Activated T-cell treated with anti-CD3 and anti-CD28 coated beads, Interleukin-2, amount 50 U/mL, for 48 hours (primary cell): ENCODE data around the gene SNX14.

Experiments used
- DNase-seq, 2 experiments: peaks; one replicate each; pipeline ENCODE4 v3.0.0-alpha.2; 2020

SNX14 gene

DNA sequence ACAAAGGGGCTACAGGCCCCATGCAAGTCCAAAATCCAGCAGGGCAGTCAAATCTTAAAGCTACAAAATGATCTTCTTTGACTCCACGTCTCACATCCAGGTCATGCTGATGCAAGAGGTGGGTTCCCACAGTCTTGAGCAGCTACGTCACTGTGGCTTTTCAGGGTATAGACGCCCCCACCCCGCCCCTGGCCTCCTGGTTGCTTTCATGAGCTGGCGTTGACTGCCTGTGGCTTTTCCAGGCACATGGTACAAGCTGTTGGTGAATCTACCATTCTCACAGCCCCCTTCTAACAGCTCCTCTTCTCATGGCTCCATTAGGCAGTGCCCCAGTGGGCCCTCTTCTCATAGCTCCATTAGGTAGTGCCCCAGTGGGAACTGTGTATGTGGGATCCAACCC lies 96.8 kb downstream of the SNX14 start:
- DNase-seq: no peak

DNA sequence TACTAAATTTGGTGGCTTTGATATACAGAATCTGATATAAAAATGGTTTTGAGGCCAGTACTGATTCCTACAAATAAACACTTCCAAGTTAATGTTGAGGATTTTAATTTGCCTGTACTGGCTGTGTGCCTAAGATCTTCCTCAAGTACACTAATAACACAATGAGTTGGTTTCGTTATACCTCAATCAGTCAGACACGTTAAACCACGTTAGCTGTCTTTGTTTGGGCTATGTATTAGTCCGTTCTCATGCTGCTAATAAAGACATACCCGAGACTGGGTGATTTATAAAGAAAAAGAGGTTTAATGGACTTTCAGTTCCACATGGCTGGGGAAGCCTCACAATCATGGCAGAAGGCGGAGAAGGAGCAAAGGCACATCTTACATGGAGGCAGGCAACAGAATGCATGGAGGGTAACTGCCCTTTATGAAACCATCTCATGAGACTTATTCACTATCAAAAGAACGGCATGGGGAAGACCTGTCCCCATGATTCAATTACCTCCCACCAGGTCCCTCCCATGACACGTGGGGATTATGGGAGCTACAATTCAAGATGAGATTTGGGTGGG lies 97.6 kb downstream of the SNX14 start:
- DNase-seq: peak in 1 of 2 experiments; percentile 32

DNA sequence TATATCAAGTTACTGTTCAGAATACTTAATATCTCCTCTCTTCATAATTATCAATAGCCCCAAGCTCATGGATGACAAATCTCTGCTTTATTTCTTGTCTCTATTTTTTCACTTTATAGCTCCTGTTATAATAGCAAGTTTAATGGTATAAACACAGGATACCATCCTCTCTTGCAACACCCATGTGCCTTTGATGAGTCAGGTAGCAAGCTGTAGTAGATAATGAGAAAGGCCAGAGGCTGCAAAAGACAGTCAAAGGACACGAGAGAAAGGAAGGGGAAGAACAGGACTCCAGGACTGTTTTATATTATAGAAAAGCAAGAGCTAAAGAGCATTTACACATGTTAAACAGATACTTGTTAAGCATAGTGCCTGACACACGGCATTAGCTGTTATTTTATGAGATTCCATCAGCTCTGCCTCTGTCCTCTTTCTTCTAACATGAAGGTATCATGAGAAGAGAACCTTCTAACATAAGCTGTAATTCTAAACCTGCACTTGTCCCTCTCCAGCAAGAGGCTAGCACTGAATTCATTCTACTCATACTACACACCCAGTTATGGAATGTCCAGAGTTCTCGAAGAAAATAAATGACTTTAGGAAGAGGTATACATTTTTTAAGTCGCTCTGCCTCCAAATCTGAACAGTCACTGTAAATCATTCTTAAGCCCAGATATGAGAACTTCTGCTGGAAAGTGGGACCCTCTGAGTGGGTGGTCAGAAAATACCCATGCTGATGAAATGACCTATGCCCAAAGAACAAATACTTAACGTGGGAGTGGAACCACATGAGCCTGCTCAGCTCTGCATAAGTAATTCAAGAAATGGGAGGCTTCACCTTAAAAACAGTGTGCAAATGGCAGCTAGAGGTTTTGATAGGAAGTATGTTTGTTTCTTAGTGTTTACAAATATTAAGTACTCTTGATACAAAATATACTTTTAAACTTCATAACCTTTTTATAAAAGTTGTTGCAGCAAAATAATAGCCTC lies 98.8 kb downstream of the SNX14 start:
- DNase-seq: no peak

DNA sequence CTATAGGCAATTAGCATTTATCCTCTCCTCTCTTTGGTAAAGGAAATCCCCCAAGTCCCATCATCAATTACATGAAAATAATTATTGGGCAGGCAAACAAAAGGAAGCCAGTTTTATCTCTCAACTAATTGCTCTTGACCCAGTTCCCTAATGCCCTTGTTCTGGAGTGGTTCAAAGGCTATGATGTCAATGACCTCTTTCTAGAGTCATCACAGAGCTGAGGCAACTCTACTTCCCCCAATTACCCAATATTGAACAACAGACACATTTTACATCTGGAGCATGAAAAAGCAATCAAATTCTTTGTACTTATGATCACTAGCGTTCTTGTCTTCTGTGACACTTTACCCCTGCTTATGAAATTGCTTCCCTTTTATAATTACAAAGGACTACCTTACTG lies 100.3 kb downstream of the SNX14 start:
- DNase-seq: no peak

DNA sequence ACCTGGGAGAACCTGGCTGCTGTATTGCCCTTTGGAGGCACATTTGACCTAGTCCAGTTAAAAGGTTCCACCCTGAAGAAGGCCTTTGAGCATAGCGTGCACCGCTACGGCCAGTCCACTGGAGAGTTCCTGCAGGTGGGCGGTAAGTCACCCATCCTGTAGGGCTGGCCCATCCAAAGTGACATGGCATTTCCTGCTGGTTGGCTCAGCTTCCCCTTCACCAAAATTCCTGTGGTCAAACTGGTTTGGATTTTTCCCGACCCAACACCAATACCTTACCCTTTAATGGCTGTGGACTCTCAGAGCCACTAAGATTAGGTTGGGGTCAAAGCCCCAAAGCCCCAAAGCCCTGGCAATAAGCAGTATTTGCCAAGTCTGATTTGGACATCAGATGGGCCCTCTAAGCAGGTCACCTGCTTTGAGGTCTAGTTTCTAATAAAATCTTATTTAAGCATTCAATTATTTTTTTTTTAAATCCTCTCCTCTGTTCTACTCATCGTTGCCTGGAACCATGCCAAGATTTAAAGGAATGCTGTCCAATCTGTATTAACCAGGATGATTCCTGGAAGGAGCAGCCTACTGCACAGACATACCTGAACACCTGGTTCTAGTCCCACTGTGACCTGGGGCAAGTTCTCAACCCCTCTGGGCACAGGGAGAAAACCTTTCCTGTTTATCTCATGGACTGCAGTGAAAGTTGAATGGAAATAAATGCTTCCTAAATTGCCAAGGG lies 103.0 kb downstream of the SNX14 start:
- no peak for DNase-seq

DNA sequence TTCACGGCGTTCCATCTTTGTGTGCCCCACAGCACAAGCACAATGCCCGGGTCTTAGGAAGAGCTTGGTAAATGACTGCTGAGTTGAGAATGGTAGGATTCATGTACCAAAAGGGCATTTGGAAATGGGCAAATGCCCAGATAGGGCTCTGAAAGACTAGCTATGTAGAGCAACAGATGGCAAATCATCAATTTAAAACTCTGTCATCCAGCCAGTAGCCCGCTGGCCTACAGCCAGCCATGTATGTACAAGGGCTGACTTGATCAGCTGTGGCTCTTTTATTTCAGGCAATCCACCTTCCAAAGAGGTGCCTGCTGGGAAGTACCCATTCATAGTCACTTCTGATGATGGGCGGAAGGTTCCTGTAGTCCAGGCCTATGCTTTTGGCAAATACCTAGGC lies 108.7 kb downstream of the SNX14 start:
- no peak for DNase-seq

DNA sequence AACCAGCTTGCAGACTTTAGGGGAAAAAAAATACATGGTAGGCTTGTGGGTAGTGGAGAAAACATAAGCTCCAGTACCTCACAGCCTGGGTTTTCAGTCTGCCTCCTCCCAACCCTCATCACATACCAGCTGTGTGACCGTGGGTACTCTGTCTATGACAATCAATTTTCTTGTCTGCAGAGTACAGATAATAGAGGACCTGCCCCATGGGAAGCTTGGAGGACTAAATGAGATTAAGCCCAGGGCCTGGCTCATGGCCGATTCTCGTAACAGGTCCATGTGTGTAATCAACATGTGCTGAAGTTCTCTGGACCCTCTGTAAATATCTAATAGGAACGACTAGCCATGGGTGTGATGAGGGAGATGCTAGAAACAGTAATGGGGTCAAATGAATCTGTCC lies 109.8 kb downstream of the SNX14 start:
- no peak for DNase-seq

DNA sequence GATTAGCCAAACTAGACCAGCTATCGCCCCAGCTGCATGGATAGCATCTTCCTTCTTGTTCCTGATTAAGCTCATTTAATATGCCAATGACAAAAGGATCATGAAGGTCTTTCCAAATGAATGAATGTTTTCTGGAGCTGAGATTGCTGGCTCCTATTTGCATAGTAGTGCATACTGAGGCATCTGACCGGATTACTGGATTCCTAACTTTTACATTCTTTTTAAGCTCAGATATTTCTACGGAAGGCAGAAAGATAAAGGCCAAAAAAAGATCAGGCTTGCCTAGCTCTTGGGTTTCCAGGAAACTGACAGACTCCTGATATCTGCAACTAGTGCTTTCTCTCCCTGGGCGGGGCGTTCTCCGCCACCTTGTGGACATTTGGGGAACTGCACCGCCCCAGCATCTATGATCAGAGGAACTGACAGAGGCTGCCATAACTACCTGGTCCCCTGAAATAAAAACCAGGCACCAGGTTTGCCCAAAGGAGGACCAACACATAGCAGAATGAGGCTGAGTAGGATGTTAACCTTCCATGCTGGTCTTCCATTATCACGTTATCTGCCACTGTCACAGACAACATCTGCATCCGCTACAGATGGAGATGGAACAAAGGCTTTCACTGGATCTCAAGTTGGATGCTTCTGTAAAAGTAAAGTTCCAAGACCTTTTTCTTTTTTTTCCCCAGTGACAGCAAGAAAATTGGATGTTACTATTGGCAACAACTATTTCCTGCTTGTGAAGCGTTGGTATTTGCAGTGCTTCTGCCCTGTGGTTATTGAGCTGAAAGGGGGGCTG lies 110.6 kb downstream of the SNX14 start:
- DNase-seq: peak; percentile 92 to 94

DNA sequence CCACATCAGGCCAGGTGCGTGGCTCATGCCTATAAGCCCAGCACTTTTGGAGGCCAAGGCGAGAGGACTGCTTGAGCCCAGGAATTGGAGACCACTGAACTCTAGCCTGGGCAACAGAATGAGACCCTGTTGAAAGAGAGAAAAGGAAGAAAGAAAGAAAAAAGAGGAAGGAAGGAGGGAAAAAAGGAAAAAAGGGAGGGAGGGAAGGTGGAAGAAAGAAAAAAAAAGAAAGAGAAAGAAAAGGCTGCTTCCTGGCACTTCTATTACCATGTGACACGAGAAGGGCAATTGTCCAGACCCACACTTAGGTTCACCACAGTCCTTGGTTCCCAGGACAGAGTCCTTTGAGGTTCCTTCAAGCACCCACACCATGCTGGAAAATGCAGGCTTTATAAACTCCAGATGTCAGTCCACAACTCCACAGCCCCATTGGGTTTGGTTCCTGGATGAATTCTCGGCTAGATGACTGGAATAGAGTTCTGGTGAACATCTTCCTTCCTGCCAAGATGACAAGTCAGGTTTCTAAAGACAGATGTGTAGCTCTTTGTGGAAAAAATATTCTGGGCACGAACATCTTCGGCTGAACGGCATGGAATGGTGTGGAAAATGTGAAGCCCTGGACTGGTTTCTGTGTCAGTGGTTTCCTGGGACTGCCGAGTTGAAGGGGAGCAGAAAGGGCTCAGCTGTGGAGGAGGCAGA lies 111.3 kb downstream of the SNX14 start:
- DNase-seq: no peak

DNA sequence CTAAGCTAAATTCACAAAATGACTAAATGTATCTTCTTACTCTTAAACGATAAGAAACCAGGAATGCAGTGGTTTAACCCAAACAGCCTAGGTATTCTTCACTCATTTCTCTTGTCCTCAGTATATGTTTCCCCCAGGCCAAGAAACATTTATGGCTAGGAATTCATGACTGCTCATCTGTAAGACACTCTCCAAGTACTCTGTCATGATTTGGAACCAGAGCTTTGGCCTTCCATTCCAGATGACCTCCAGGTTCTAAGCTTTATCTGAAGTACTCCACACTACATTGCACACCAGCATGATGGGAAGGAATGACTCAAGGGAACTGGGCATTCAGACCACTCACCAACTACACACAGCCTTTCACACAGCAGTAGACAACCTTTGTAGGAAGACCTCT lies 114.5 kb downstream of the SNX14 start:
- DNase-seq: no peak

DNA sequence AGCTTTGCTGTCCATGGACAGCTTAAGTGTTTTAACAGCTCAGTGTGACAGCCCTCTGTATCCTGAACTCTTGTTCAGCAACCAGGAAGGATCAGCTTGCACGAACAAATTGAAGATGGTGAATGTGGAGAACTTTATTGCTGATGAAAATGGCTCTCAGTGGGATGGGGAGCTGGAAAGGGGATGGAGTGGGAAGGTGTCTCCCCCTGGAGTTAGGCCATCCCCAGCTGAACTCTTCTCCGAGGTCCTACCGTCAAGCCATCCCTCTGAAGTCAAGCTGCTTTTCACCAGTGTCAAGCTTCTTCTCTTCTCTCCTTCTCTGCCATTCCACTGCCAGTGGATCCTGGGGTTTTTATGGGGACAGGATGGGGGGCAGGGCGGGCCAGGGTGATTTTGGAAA lies 117.1 kb downstream of the SNX14 start:
- DNase-seq: no peak

DNA sequence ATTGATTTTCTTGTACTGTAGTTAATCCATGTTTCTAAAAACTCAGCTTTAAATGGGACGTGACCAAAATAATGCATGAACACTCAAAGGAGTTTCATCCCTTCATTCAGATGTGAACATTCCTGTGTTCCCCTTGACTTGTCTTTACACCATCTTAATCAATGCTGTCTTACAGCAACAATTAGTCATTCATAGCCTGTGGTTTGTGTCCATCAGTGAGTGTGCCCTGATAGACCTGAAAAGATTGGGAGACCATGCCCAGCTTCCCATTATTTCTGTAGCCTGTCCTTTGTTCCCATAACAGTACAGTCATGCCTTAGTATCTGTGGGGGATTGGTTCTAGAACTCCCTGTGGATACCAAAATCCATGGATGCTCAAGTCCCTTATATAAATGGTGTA lies 119.9 kb downstream of the SNX14 start:
- no peak for DNase-seq

DNA sequence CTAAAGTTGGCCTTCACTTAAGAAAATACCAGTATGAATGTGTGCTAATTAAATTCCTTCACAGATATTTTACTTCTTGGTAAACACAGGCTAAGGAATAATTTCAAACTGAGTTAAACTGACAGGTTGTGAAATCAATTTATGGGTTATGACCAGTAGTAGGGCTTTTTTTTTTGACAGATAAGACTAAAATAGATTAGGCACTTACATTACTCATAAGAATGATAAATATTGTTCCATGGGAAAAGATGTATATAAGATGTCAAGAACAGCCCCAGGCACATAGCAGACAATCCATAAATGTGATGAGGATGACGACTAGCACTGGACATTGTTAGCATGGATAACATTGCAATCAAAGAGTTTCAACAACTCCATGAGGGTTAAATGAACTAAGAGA lies 120.9 kb downstream of the SNX14 start:
- DNase-seq: no peak

DNA sequence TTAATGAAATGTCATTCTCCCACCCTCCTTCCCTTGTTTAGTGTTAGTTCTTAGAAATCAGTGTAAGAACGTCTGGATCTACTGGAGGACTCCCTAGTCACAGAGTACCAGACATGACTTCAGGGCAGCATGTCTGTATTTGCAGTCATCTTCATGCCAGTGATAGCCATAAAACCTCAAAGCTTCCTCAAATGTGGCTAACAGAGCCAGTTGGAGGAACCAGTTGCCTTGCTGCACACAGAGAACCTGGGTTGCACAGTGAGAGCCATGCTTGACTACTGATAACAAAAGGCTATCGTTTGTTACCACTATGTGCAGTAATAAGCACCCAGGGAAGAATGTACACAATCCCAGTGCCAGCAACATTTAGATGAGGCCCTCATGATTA lies 123.6 kb downstream of the SNX14 start:
- DNase-seq: no peak

DNA sequence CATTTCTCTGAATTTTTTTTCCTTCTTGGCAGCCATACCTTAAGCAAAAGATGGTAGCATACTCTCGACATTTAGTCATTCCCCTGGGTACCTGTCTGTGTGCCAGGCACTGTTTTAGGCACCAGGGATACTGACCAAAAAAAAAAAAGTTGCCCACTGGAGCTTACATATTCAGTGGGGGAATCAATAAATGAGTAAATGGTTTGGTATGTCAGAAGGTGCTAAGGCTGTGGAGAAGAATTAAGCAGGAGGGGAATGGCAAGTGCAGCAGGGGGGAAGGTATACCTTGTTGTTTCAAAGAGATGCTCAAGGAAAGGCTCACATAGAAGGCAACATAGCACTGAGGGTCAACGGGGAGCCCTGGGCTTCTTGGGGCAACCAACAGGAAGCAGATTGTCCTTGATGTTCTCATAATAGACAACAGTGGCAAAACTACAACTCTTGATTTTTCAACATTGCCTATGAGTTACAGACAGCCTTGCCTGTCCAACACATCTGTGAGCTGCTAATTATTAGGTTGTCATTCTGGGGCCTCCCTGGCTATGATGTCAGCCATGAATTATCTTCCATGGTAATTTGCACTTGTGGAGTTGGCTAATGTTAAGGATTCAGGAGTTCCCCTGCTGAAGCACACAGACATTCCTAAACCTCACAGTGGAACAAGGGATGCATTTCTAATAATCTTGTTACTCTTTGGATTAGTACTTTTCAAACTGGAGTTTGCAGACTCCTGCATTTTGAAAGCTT lies 124.2 kb downstream of the SNX14 start:
- DNase-seq: no peak

DNA sequence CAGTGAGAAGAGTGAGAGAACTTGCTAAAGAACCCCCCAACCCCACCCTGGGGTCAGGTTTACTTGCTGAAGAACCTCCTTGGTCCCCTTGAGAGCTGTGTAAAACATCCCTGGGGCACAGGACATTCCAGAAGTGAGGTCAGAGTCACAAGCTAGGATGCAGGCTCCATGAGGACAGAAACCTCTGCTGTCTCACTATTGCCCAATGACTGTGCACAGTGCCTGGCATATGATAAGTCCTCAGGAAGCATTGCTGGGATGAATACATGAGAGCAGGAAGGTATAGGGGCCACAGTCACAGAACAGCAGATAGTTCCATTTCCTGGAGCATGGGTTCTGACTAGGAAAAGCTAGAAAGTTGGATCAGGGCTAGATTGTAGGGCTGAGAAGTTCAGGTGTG lies 125.3 kb downstream of the SNX14 start:
- no peak for DNase-seq

DNA sequence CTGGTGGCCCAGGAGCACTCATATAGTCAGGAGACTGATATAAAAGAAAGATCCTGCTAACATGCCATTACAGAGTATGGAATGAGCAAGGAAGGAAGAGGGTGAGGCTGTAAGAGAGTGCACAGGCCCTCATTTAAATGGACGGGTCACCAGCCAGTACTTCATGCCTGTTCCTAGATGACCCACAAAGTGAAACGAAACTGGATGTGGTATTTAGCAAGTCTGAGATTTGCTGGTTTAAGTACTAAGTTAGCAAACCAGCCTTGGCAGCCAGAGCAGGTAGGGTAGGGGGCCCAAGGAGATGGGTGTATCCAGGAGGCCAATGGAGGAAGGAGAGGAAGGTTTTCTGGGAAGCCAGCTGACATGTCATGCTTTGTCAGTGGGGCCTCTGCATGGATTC lies 127.9 kb downstream of the SNX14 start:
- DNase-seq: peak in 1 of 2 experiments; percentile 44

DNA sequence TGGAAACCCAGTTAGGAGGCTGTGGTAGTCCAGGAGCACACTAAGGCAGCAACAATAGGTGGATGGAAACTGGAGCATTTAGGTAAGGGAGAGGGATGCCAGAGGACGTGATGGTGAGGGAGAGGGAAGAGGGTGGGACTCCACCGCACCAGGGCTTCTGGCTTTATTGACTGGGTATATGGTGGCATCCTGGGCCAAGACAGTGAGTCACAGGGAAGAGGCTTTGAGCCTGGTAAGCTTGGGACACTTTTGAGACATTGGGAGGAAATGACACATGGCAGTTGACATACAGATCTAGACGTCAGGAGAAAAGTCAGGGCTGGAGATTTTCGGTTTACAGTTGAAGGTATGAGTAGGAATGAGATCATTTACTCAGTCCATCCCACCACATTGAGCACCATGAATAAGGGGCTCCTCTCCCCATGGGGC lies 128.9 kb downstream of the SNX14 start:
- peak; percentile 66 to 70 for DNase-seq

DNA sequence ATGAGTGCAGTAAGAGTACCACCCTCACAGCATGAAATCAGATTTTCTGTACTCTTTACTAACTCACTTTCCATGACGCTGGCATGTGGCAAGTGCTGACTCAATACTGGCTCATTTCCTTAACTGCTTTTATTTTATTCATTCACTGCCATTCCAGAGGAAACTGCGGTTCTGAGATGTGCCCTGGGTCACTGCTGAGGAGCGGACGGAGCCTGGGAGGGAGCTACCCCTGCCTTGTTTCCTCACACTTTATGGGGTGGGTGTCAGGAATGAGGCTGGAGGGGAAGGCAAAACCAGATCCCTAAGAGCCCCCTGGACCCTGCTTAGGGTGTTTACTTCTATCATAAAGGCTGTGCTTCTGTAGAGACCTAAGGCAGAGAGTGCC lies 129.4 kb downstream of the SNX14 start:
- DNase-seq: peak; percentile 74 to 80

DNA sequence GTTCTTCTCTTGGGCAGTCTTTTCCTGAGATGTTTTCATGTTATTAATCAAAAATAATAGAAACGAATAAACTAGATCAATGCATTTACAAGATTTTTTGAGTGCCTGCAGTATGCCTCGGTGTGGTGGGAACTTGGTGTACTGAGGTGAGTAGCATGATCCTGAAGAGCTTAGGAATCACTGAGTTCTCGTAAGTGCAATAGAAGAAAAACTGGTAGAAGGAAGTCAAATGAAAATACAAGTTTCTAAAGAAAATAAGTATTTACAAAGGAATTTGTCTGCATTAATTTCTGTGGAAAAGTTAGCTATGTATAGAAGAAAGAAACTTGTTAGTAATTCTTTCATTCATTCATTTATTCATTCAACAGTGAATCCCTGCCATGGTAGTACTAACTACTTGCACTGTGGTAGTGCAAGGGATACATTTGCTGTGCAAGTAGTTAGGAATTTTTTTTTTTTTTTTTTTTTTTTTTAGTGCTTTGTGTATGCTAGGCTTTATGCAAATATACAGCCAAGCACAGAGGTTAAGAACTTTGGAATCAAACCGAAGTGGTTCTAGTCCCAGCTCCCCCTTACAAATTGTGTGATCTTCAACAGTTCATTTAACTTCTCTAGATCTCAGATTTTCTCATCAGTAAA lies 129.9 kb downstream of the SNX14 start:
- DNase-seq: no peak

DNA sequence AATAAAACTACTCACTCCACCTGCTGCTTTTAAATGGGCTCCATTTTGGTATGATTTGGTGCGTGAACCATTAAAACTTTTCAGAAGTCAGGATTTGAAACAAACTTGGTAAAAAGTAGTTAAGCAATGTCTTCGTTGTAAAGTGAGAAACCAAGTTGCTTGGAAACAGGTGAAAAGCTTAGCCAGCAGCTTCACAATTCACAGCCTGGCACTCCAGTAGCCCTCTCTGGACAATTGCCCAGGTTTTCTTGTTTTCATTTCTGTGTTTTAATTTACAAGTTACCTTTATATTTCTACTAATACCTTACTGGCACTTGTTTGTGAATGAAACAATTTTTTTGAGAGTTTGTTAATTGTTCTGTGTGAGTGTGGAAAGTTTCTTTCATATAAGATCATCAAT lies 131.0 kb downstream of the SNX14 start:
- no peak for DNase-seq
